DMS79 (cell line): ENCODE results near the gene ACTMAP.
"Not testable (repeated sequence)": the region's sequence is repeated elsewhere in the genome, so short reads cannot be mapped to it uniquely, and the experiment has no call there.

Experiments used
- DNase-seq: peaks from one replicate; lab custom pipeline; 2025; lab: John Stamatoyannopoulos, UW

ACTMAP gene

GRCh38 chr19:40776364-40776763 lies 26.1 kb upstream of the ACTMAP start:
- no peak for DNase-seq

- DNase-seq = no peak
Measured at GRCh38 chr19:40775632-40776022, 25.4 kb upstream of the ACTMAP start.

- no peak for DNase-seq
Measured at GRCh38 chr19:40774916-40775631, 24.8 kb upstream of the ACTMAP start, which contains the start of gene MIA. MIA (plus strand) TSS chr19:40775521; CDS start chr19:40775543, 22 bp downstream.

GRCh38 chr19:40771101-40771862 lies 21.0 kb upstream of the ACTMAP start:
- not testable (repeated sequence) for DNase-seq

GRCh38 chr19:40768869-40769268 lies 18.6 kb upstream of the ACTMAP start:
- no peak for DNase-seq

GRCh38 chr19:40766385-40766784 lies 16.1 kb upstream of the ACTMAP start:
- DNase-seq = not testable (repeated sequence)

- DNase-seq = no peak
Measured at GRCh38 chr19:40763963-40764362, 13.7 kb upstream of the ACTMAP start.

GRCh38 chr19:40763526-40763925 lies 13.2 kb upstream of the ACTMAP start:
- DNase-seq = no peak

- no peak for DNase-seq
Measured at GRCh38 chr19:40762754-40763470, 12.6 kb upstream of the ACTMAP start.

GRCh38 chr19:40759352-40759751 lies 9.1 kb upstream of the ACTMAP start:
- no peak for DNase-seq

- no peak for DNase-seq
Measured at GRCh38 chr19:40758491-40758890, 8.2 kb upstream of the ACTMAP start.

GRCh38 chr19:40756502-40757110 lies 6.3 kb upstream of the ACTMAP start:
- DNase-seq = no peak

- no peak for DNase-seq
Measured at GRCh38 chr19:40755791-40756190, 5.5 kb upstream of the ACTMAP start.

- DNase-seq = no peak
Measured at GRCh38 chr19:40755248-40755624, 5.0 kb upstream of the ACTMAP start.

GRCh38 chr19:40754611-40755247 lies 4.5 kb upstream of the ACTMAP start:
- no peak for DNase-seq

GRCh38 chr19:40752257-40752781 lies 2.0 kb upstream of the ACTMAP start:
- DNase-seq = no peak

- peak; percentile 91 for DNase-seq
Measured at GRCh38 chr19:40750874-40751537, 729 bp upstream of the ACTMAP start, which contains the start of gene SNRPA. SNRPA (plus strand) TSS chr19:40751203; CDS start chr19:40751409, 206 bp downstream.

GRCh38 chr19:40747536-40747935 lies 2.7 kb downstream of the ACTMAP start:
- DNase-seq = no peak

- no peak for DNase-seq
Measured at GRCh38 chr19:40745402-40745780, 4.9 kb downstream of the ACTMAP start.

GRCh38 chr19:40744554-40745401 lies 5.5 kb downstream of the ACTMAP start:
- DNase-seq = no peak
